ENCODE results near the gene F7.

The F7 gene

GRCh38 chr13:113086991-113087922, 18.3 kb upstream of the F7 start:
- DNase-seq (ENCODE audit: low read depth): no peak

DNA sequence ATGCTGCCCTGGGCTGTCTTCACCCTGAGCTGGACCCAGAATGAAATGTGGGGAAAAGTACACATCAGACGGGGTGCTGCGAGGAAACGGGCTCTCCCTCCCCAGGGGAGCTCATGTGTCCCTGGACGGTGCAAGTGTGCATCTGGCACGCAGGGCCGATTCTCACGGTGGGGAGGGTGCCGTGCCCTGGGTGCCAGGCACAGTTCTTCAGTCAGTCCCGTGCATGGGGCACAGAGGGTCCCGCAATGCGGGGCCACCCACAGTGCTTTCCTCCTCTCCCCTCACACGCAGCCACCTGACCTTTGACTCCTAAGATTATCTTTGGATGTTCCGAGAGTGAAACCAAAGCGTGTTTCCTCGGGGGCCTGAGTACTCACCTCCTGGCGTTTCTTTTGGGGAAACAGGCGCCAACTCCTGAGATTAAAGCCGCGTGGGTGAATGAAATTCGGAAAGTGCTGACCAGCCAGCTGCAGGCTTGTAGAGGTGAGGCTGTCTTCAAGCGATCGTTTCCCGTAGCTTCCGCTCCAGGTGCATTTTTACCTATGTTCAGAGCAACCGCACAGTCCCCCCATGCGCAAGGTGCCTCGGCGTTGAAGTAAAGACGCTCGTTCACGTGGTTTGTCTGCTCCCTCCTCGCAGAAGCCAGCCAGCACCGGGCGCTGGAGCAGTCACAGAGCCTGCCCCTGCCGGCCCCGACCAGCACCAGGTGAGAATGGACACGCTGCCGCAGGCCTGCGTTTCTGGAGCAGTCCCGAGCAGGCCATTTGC, 17.5 kb upstream of the F7 start:
- no peak for DNase-seq (ENCODE audit: low read depth)

DNA sequence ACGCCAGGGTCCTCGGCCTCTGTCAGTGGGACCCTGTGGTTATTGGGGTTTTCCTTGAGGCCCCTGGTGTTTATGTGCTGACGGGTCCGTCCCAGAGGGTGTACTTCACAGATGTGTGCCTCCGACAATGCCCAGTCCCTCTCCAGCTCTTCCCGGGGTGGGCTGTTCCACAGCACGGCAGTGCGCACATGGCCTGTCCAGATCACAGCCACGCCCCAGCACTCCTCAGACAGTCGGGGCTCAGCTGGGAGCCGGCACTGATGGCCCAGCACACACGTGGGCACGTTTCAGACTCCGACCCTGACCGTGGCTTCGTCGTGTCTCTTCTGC, 16.9 kb upstream of the F7 start:
- no peak for DNase-seq (ENCODE audit: low read depth)

DNA sequence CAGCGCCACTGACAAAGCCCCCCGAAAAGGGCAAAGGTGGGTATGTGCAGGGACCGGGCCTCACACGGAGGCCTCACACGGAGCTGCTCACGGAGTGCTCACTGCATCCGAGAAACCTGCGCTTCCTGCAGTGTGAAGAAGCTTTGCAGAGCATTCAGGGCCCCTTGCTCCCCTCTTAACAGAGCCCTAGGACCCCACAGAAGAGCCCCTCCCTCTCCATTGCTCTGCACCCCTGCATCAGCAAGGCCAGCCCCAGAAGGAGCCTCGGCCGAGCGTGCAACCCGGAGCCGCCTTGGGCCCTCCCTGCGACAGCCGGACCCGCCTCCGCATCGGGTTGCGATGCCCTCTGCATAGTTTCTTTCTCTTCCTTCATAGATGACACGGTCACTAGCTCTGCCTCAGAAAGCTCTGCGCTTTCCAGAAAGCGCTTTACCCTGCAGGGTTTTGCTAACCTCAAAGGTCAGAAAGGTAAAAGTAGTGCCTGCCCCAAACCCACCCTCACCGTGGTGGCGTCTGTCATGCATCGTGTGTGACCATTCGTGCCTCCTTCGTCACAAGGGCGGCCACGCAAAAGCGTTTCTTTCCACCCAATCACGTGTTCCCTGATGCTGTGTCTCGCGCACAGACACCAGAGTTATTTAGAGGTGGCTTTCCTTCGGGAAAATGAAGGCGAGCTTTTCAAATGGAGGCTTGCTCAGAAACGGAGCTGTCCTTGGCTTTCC, 15.7 kb upstream of the F7 start:
- no peak for DNase-seq (ENCODE audit: low read depth)

GRCh38 chr13:113090415-113090770, 15.2 kb upstream of the F7 start:
- DNase-seq (ENCODE audit: low read depth): no peak

- DNase-seq (ENCODE audit: low read depth): no peak
Observed at GRCh38 chr13:113090806-113091205, 14.8 kb upstream of the F7 start.

DNA sequence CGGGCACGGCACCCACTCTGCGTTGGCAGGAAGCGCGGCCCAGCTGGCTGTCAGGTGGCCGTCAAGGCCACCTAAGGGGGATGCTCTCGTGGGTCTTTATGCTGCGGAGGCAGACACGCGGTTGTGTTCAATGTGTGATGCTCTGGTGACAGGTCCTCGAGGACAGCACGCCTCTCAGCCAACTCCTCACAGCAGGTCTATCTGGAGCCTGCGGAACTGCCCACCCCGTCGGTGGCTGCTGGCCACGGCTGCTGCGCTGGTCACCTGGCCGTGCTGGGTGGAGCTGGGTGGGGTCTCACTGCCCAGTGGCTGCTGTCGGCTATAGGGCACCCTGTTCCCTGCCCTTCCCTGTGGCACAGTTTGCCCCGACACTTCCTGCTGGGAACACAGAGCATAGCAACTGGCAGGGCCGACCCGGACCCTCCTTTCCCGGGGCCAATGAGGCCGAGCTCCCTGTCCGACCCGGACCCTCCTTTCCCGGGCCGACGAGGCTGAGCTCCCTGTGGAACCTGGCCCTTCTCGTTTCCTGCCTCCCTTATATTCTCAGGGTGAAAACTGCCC, 14.3 kb upstream of the F7 start:
- DNase-seq (ENCODE audit: low read depth): no peak

DNA sequence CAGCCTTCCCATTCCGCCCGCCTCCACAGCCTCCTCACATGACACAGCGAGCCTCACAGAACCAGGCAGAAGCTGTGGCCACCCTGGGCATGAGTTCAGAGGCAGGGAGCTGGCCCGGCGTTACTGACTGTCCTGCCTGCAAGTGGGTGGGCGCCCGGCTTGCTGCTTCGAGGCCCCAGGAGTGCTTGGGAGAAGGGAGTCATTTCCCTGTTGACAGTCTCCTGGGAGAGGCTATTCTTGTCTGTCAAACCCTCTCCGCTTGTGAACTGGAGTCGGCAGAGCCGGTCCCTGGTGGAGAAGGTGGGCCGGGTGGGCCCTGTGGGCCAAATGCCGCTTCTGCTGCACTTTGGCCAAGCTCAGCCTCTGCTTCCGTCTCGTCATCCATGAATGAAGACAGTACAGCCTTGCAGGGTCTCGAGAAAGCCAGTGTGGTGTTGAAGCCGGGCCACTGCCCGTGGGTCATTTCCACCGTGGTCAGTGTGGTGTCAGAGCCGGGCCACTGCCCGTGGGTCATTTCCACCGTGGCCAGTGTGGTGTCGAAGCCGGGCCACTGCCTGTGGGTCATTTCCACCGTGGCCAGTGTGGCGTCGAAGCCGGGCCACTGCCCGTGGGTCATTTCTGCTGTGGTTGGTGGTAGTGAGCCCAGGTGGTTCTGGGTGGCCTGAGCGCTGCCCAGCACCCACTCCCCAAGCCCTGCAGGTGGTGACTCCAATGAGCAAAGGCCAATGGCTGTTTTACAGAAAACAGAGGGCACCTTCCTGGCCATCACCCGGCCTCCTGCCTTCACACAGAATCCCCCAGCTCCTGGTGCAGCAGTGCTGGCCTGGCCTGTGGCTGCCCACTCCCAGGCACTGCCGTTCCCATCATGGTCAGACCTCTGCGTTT, 13.5 kb upstream of the F7 start:
- DNase-seq (ENCODE audit: low read depth): no peak

GRCh38 chr13:113092776-113093579, 12.6 kb upstream of the F7 start:
- no peak for DNase-seq (ENCODE audit: low read depth)

GRCh38 chr13:113093580-113094409, 11.8 kb upstream of the F7 start:
- DNase-seq (ENCODE audit: low read depth): no peak

DNA sequence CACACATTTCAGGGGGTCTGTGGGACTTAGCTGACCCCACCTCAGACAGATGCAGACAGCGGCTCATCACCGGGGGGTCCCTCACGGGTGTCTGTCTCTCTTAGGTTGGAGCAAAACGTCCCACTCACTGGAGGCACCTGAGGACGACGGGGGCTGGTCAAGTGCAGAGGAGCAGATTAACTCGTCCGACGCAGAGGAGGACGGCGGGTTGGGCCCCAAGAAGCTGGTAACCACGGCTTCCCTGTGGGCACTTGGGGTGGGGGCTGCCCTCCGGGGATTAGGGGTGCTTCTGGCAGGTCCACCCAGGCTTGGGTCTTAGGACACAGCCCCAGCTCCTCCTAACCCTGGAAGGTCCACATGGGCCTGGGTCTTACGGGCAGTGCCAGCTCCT, 11.2 kb upstream of the F7 start:
- DNase-seq (ENCODE audit: low read depth): no peak

DNA sequence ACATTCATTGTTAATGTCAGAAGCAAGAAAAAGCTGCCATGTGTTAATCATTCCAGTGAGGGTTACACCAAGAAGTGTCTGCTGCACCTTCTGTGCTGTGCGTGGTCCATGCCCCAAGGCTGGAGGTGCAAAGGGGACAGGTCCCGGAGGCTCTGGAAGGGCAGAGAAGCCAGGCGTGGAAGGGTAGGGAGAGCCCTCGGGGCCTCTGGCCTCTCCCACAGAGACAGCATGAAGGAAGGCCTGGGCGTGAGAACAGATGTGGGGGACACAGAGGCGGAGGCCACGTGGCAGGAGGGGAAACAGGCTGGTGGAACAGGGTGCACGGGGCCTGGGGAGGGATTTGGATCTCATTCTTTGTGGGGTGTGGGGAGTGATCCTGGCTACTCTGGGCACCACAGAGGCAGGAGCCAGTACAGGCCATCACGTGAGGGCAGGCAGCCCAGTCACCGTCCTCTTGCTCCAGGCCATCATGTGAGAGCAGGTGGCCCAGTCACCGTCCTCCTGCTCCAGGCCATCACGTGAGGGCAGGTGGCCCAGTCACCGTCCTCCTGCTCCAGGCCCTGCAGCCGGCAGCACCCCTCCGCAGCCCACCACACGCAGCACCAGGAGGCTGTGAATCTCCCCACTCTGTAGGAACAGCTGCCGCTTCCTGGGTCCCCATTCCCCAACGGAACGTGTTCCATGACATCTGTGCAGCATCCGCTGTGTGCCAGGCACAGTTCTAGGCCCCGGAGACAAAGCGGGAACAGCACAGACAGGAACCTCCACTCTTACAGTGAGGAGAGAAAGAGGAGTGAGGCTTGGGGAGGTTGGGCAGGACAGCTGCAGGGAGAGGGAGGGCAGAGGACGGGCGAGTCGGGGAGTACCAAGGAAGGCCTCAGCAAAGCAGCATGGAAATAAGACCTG, 10.2 kb upstream of the F7 start:
- no peak for DNase-seq (ENCODE audit: low read depth)

- DNase-seq (ENCODE audit: low read depth): no peak
Observed at GRCh38 chr13:113096052-113096744, 9.4 kb upstream of the F7 start.

DNA sequence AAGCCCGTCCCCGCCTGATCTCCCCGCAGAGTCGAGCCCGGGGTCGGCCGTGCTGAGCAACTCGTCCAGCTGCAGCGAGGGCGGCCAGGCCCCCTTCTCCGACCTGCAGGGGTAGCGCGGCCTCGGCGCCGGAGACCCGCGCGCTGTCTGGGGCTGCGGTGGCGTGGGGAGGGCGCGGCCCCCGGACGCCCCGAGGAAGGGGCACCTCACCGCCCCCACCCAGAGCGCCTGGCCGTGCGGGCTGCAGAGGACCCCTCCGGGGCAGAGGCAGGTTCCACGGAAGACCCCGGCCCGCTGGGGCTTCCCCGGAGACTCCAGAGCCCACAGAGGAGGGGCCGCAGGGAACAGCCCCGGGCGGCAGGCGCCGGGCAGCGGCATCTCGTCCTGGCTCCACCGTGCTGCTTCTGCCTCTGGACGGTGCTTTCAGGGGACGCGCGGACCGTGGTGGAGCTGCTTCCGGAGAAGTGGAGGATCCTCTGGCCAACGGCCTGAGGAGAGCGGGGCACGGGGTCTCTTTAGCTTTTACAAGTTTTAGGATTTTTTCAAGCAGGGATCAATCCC, 8.8 kb upstream of the F7 start:
- no peak for DNase-seq (ENCODE audit: low read depth)

DNA sequence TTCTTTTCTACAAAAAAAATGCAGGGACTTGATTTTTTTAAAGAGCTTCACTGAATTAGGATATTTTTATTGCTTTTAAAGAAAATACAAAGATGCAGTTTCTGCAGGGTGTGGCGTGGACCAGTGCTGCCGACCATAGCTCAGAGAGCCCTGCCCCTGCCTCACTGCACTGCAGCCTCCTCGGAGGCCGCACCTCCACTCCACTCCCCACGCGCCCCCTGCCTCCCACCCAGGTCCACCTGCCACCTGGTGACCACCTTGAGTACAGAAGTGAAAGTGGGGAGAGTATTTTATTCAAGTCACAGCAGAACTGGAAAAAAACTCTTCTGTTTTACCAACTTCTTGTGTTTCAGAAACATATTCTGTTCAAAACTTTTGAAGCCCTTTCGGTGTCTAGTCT, 7.9 kb upstream of the F7 start:
- DNase-seq (ENCODE audit: low read depth): no peak

DNA sequence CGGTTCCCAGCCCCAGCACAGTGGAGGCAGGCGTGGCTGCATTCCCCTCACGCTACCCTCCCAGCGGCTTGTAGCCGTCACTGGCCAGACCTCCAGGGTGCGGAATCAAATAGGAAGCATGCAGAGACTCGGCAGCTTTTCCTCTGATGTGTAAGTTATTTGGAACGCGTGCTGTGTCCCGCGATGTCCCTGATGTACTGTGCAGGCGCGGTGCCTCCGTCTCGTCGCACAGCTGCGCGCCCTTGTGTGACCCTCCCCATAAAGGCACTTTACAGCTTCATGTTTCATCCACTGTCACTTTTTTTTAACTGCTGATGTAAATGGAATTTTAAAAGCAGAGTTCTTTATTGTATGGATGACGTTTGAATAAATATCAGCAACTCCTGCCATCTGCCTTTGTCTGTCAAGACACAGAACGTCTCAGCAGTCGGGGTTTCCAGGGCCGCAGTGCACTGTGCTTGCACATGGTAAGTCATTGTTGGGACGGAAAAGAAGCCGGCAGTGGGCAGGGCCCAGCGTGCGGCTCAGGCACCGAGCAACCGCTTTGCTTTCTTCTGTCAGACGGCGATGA, 7.3 kb upstream of the F7 start:
- DNase-seq (ENCODE audit: low read depth): no peak

DNA sequence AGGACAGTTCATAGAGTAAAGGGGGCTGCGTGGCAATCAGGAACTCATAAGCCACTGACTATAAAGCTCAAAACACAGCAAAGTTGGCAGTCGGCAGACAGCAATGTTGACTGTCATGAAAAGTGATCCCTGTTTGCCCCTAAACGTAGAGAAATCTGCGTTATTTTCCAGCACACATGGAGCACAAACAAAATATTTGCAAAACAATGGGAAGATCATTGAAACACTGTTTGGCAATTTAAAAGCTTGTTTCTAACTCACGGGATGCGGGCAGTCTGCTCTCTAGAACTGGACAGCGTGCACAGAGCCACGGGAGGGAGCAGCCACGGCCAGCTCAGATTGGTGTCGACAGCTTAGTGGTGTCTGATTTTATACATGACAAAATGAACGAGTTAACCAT, 6.4 kb upstream of the F7 start:
- DNase-seq (ENCODE audit: low read depth): no peak
